Coronary artery (tissue), 2 donors: ENCODE results near the gene LCP1.

Source experiments
- DNase-seq: peaks from one replicate; pipeline ENCODE4 v3.0.0-alpha.2; 2017; ENCODE audit warnings: low spot score
- H3K27ac ChIP-seq, 2 donors: fragments of 200-600 bp; sonication (generic); one replicate each; pipeline ENCODE4 v1.5.1; 2016 to 2019
- H3K4me3 ChIP-seq: fragments of 200-600 bp; sonication (generic); 2 replicates; pipeline ENCODE4 v1.5.1; 2016; ENCODE audit warnings: mild to moderate bottlenecking, moderate library complexity
- TF ChIP-seq, protein P1 (sequence below): fragments of 200-600 bp; sonication (generic); IDR thresholded peaks from one replicate; pipeline ENCODE4 v1.5.1; 2019; ENCODE audit warnings: antibody characterized with exemption

The LCP1 gene

GRCh38 chr13:46142776-46143175, 39.2 kb downstream of the LCP1 start:
- no peak overlapping the region for H3K4me3 ChIP-seq
- H3K27ac ChIP-seq: no peak overlapping the region
- no peak for DNase-seq
- TF ChIP-seq, protein P1, sequence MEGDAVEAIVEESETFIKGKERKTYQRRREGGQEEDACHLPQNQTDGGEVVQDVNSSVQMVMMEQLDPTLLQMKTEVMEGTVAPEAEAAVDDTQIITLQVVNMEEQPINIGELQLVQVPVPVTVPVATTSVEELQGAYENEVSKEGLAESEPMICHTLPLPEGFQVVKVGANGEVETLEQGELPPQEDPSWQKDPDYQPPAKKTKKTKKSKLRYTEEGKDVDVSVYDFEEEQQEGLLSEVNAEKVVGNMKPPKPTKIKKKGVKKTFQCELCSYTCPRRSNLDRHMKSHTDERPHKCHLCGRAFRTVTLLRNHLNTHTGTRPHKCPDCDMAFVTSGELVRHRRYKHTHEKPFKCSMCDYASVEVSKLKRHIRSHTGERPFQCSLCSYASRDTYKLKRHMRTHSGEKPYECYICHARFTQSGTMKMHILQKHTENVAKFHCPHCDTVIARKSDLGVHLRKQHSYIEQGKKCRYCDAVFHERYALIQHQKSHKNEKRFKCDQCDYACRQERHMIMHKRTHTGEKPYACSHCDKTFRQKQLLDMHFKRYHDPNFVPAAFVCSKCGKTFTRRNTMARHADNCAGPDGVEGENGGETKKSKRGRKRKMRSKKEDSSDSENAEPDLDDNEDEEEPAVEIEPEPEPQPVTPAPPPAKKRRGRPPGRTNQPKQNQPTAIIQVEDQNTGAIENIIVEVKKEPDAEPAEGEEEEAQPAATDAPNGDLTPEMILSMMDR: no peak

GRCh38 chr13:46140044-46140443, 41.9 kb downstream of the LCP1 start:
- TF ChIP-seq, protein P1: no peak
- H3K27ac ChIP-seq: no peak overlapping the region
- H3K4me3 ChIP-seq: no peak overlapping the region
- no peak for DNase-seq

DNA sequence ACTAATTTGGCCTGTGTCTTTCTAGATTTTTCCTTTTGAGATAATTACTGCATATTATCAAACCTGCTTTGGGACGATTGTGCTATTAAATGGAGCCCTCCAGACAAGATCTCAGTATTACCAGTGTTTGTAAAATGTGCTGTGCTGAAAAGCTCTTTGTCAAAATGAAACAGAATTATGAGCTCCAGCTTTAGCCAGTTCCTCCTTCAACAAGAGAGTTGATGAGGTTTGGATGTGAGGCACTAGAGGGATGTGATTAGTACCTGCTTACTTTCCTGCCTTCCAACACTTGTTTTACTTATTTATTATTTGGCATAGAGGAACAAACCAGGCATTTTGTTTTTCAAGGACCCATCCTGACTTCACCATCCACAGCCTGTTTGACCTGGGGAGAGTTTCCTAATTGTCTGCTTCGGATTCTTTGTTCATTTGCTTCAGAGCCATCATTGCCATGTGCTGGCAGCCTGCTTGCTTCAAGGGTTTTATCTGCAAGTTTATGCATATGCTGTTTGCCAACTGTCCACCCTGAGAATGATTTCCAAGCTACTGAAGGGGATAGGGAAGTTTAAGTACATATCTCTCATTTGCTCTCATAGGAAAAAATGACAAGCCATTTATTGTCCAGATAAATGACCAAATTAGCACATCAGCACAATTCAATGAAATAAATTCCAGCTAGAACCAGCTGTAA, 44.2 kb downstream of the LCP1 start:
- no peak for DNase-seq
- H3K27ac ChIP-seq: no peak overlapping the region
- TF ChIP-seq, protein P1: no peak
- H3K4me3 ChIP-seq: no peak overlapping the region

DNA sequence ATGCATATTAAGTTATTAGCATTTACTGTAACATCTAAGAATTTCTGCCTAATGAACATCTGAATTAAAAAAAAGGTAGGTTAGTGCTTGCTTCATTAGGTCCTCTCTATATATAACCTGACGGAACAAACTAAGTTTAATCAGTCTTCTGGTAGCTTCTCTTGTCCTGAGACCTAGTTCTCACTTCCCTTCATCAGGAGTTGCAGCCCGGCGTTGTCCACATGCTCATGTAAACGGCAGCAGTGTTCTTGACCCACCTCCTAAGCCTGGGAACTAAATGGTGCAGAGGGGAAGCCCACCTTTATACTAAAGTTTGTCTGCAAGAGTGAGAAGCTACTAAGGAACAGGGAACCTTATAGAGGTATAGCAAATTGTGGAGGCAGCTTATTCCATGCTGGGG, 45.3 kb downstream of the LCP1 start:
- TF ChIP-seq, protein P1: no peak
- Histone ChIP-seq H3K27ac (no peak overlapping the region), H3K4me3 (no peak overlapping the region)
- DNase-seq: no peak

GRCh38 chr13:46134961-46135522, 46.9 kb downstream of the LCP1 start:
- DNase-seq: no peak
- H3K27ac ChIP-seq: no peak overlapping the region
- TF ChIP-seq, protein P1: no peak
- H3K4me3 ChIP-seq: no peak overlapping the region

DNA sequence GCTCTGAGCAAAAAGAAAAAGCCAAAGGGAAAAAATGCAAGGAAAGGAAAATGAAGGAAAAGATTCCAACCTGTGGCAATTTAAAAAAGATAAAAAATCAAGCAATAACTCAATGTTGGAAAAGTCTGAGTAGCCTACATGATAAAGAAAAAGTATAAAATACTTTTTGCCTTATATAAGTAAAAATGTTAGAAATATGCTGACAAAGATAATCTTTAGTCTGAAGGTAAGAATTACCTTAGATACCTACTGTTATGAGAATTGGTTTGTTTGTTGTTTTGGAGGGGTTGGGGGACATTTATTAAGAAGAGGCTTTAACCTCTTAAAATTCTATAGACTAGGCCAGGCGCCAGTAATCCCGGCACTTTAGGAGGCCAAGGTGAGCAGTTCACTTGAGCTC, 47.5 kb downstream of the LCP1 start:
- TF ChIP-seq, protein P1: no peak
- H3K27ac ChIP-seq: no peak overlapping the region
- no peak for DNase-seq
- no peak overlapping the region for H3K4me3 ChIP-seq

- TF ChIP-seq, protein P1: no peak
- no peak for DNase-seq
- Histone ChIP-seq H3K27ac (no peak overlapping the region), H3K4me3 (no peak overlapping the region)
These were observed 49.9 kb downstream of the LCP1 start for GRCh38 chr13:46132109-46132508.
